Measurements from ENCODE around the gene GRIK3. TPM values are rescaled to one million over a fixed set of nuclear protein-coding genes. Genes with fewer than 3 reads are reported as not detected.

GRIK3 gene
- total RNA-seq, 1 donor from 2014 or later, result not detected

GRCh38 chr1:36885540-36886357, 148.6 kb downstream of the GRIK3 start:
- no peaks in the 10 kb centered on the region for H3K36me3 Mint-ChIP-seq
- TF ChIP-seq CTCF (IDR thresholded peaks at IDR 0.05; ENCODE audit: unreplicated experiment), result no peak
- peak in 1 of 2 experiments; percentile 16 for DNase-seq (ENCODE audit: low spot score in 2 of 2, unreplicated experiment in 2 of 2)
- no peaks in the 10 kb centered on the region for H3K9me3 Mint-ChIP-seq
- no peak overlapping the region for H3K4me3 Mint-ChIP-seq
- no peak overlapping the region for H3K27ac Mint-ChIP-seq
- H3K4me1 Mint-ChIP-seq, result no peaks in the 10 kb centered on the region
- H3K27me3 Mint-ChIP-seq (ENCODE audit: low read depth), result peaks cover 22% of the 10 kb centered on the region

GRCh38 chr1:36884801-36885200, 149.5 kb downstream of the GRIK3 start:
- H3K4me1 Mint-ChIP-seq, result no peaks in the 10 kb centered on the region
- H3K4me3 Mint-ChIP-seq, result no peak overlapping the region
- peaks cover 22% of the 10 kb centered on the region for H3K27me3 Mint-ChIP-seq (ENCODE audit: low read depth)
- TF ChIP-seq CTCF (IDR thresholded peaks at IDR 0.05; ENCODE audit: unreplicated experiment), result no peak
- DNase-seq (ENCODE audit: low spot score in 2 of 2, unreplicated experiment in 2 of 2), result peak in 1 of 2 experiments; percentile 7
- H3K9me3 Mint-ChIP-seq, result no peaks in the 10 kb centered on the region
- H3K36me3 Mint-ChIP-seq, result no peaks in the 10 kb centered on the region
- no peak overlapping the region for H3K27ac Mint-ChIP-seq

GRCh38 chr1:36884029-36884701, 150.2 kb downstream of the GRIK3 start:
- H3K4me1 Mint-ChIP-seq, result no peaks in the 10 kb centered on the region

GRCh38 chr1:36883315-36883949, 150.9 kb downstream of the GRIK3 start:
- no peaks in the 10 kb centered on the region for H3K36me3 Mint-ChIP-seq
- peak in 1 of 2 experiments; percentile 27 for DNase-seq (ENCODE audit: low spot score in 2 of 2, unreplicated experiment in 2 of 2)
- peaks cover 19% of the 10 kb centered on the region for H3K27me3 Mint-ChIP-seq (ENCODE audit: low read depth)
- no peaks in the 10 kb centered on the region for H3K9me3 Mint-ChIP-seq
- H3K27ac Mint-ChIP-seq, result no peak overlapping the region
- no peak for TF ChIP-seq CTCF (IDR thresholded peaks at IDR 0.05; ENCODE audit: unreplicated experiment)
- no peak overlapping the region for H3K4me3 Mint-ChIP-seq
- H3K4me1 Mint-ChIP-seq, result no peaks in the 10 kb centered on the region

More at GRCh38 chr1:36884029-36884701, 150.2 kb downstream of the GRIK3 start:
- Mint-ChIP-seq H3K27ac (no peak overlapping the region), H3K27me3 (ENCODE audit: low read depth) (peaks cover 21% of the 10 kb centered on the region), H3K9me3 (no peaks in the 10 kb centered on the region), H3K4me3 (no peak overlapping the region), H3K36me3 (no peaks in the 10 kb centered on the region)
- TF ChIP-seq CTCF (IDR thresholded peaks at IDR 0.05; ENCODE audit: unreplicated experiment), result no peak
- peak in 1 of 2 experiments; percentile 16 for DNase-seq (ENCODE audit: low spot score in 2 of 2, unreplicated experiment in 2 of 2)

GRCh38 chr1:36882536-36883285, 151.6 kb downstream of the GRIK3 start:
- peaks cover 19% of the 10 kb centered on the region for H3K27me3 Mint-ChIP-seq (ENCODE audit: low read depth)
- H3K9me3 Mint-ChIP-seq, result no peaks in the 10 kb centered on the region
- H3K4me1 Mint-ChIP-seq, result no peaks in the 10 kb centered on the region
- no peak overlapping the region for H3K27ac Mint-ChIP-seq
- peak in 1 of 2 experiments; percentile 13 for DNase-seq (ENCODE audit: low spot score in 2 of 2, unreplicated experiment in 2 of 2)
- H3K4me3 Mint-ChIP-seq, result no peak overlapping the region
- TF ChIP-seq CTCF (IDR thresholded peaks at IDR 0.05; ENCODE audit: unreplicated experiment), result no peak
- H3K36me3 Mint-ChIP-seq, result no peaks in the 10 kb centered on the region
